Neuronal stem cell (in vitro differentiated cells): ENCODE data around the gene SLC25A30.

Experiments
- DNase-seq: peaks from one replicate; pipeline ENCODE4 v3.0.0-alpha.2; 2013; ENCODE audit warnings: low spot score
- H2AFZ ChIP-seq: one replicate; pipeline ENCODE4 v1.6.1; 2013; ENCODE audit warnings: mild to moderate bottlenecking, low read length, inconsistent platforms
- H2AK5ac ChIP-seq: 2 replicates; pipeline ENCODE4 v1.6.1; 2013; ENCODE audit warnings: low read depth, mild to moderate bottlenecking, inconsistent platforms, low read length, moderate library complexity, mixed read lengths
- H2BK120ac ChIP-seq: 2 replicates; pipeline ENCODE4 v1.6.1; 2013; ENCODE audit warnings: low read depth, mild to moderate bottlenecking, inconsistent platforms, low read length, moderate library complexity, mixed read lengths
- H2BK12ac ChIP-seq: one replicate; pipeline ENCODE4 v1.6.1; 2013; ENCODE audit warnings: low read length, inconsistent platforms
- H2BK15ac ChIP-seq: 2 replicates; pipeline ENCODE4 v1.6.1; 2013; ENCODE audit warnings: mild to moderate bottlenecking, low read length, inconsistent platforms, mixed read lengths
- H2BK5ac ChIP-seq: one replicate; pipeline ENCODE4 v1.6.1; 2013; ENCODE audit warnings: inconsistent platforms, mild to moderate bottlenecking, low read length, moderate library complexity
- H3K14ac ChIP-seq: one replicate; pipeline ENCODE4 v1.6.1; 2013; ENCODE audit warnings: low read length, inconsistent platforms
- H3K18ac ChIP-seq: 2 replicates; pipeline ENCODE4 v1.6.1; 2013; ENCODE audit warnings: low read length, inconsistent platforms
- H3K23ac ChIP-seq: 2 replicates; pipeline ENCODE4 v1.6.1; 2013; ENCODE audit warnings: low read depth, mild to moderate bottlenecking, mixed read lengths, low read length, inconsistent platforms; ENCODE audit not compliant: poor library complexity
- H3K27ac ChIP-seq: replicated peaks from 3 replicates; pipeline ENCODE4 v1.5.1; 2013; ENCODE audit warnings: low read length, inconsistent platforms
- H3K27me3 ChIP-seq, 3 experiments: 2 replicates each; pipeline ENCODE4 v1.6.1; 2013; ENCODE audit warnings: low read length in 3 of 3, mild to moderate bottlenecking in 2 of 3, inconsistent platforms in 1 of 3, low read depth in 1 of 3, mixed read lengths in 1 of 3, moderate library complexity in 1 of 3; ENCODE audit not compliant: control insufficient read depth in 3 of 3, insufficient read depth in 3 of 3
- H3K36me3 ChIP-seq, 2 donors: replicated peaks in 1 of 2; 2 replicates each; pipeline ENCODE4 v1.6.1; 2013; ENCODE audit warnings: low read length in 2 of 2; ENCODE audit not compliant: control insufficient read depth in 2 of 2, insufficient read depth in 2 of 2
- H3K4ac ChIP-seq: 2 replicates; pipeline ENCODE4 v1.6.1; 2013; ENCODE audit warnings: inconsistent platforms, mild to moderate bottlenecking, low read length, moderate library complexity
- H3K4me1 ChIP-seq, 2 donors: 1 replicate in 1 of 2; 2 replicates in 1 of 2; pipeline ENCODE4 v1.6.1; 2013; ENCODE audit warnings: low read length in 2 of 2, low read depth in 1 of 2; ENCODE audit not compliant: control insufficient read depth in 2 of 2, insufficient read depth in 1 of 2
- H3K4me2 ChIP-seq: one replicate; pipeline ENCODE4 v1.6.1; 2013; ENCODE audit warnings: mild to moderate bottlenecking, low read length, inconsistent platforms; ENCODE audit not compliant: insufficient read depth, poor library complexity, severe bottlenecking
- H3K4me3 ChIP-seq, 2 donors: 2 replicates each; pipeline ENCODE4 v1.5.1; 2013; ENCODE audit warnings: low read length in 2 of 2, mild to moderate bottlenecking in 2 of 2, inconsistent platforms in 1 of 2, moderate library complexity in 1 of 2
- H3K79me1 ChIP-seq: one replicate; pipeline ENCODE4 v1.6.1; 2013; ENCODE audit warnings: low read depth, mild to moderate bottlenecking, inconsistent platforms, low read length, moderate library complexity
- H3K9ac ChIP-seq: one replicate; pipeline ENCODE4 v1.6.1; 2013; ENCODE audit warnings: mild to moderate bottlenecking, low read depth, low read length, inconsistent platforms; ENCODE audit not compliant: poor library complexity
- H3K9me3 ChIP-seq, 2 donors: replicated peaks in 1 of 2; 2 replicates each; pipeline versions ENCODE3 to v1.6.1; 2013; ENCODE audit warnings: low read length in 2 of 2, mild to moderate bottlenecking in 2 of 2, inconsistent platforms in 1 of 2, low read depth in 1 of 2, mixed read lengths in 1 of 2, moderate library complexity in 1 of 2; ENCODE audit not compliant: control insufficient read depth in 2 of 2, insufficient read depth in 1 of 2
- H4K8ac ChIP-seq: one replicate; pipeline ENCODE4 v1.6.1; 2013; ENCODE audit warnings: low read depth, mild to moderate bottlenecking, inconsistent platforms, low read length, moderate library complexity
- H4K91ac ChIP-seq: one replicate; pipeline ENCODE4 v1.6.1; 2013; ENCODE audit warnings: low read length, low read depth, mild to moderate bottlenecking, inconsistent platforms; ENCODE audit not compliant: poor library complexity
- WGBS, 2 donors: extraction: QIAGEN DNeasy Blood & Tissue Kit; methylation state at CpG; one replicate each; pipeline ENCODE4 v1.1.7; 2013; ENCODE audit warnings: missing lambda C conversion rate in 2 of 2, mixed read lengths in 1 of 2; ENCODE audit not compliant: insufficient read length in 2 of 2, insufficient replicate concordance in 1 of 2; ENCODE audit errors: extremely low coverage in 2 of 2; 5-methylcytosine and 5-hydroxymethylcytosine counted together

SLC25A30 gene

GRCh38 chr13:45436953-45437352 is 18.8 kb upstream of the SLC25A30 start:
- H3K14ac ChIP-seq, result no peak overlapping the region
- WGBS, 2 donors, result no CpG with 5 or more reads among the region's 4 CpGs
- H3K18ac ChIP-seq, result no peak overlapping the region
- no peaks in the 10 kb centered on the region for H3K79me1 ChIP-seq
- H3K4me3 ChIP-seq, result no peak overlapping the region
- peaks cover 3 to 17% of the 10 kb centered on the region in 2 donors for H3K4me1 ChIP-seq
- no peak for DNase-seq
- no peaks in the 10 kb centered on the region for H3K36me3 ChIP-seq
- no peak overlapping the region for H4K8ac ChIP-seq
- no peak overlapping the region for H3K27ac ChIP-seq
- H2AK5ac ChIP-seq, result no peak overlapping the region
- H2BK15ac ChIP-seq, result no peak overlapping the region
- H2BK120ac ChIP-seq, result no peak overlapping the region
- no peak overlapping the region for H2BK5ac ChIP-seq
- H3K9me3 ChIP-seq, result no peaks in the 10 kb centered on the region
- H3K23ac ChIP-seq, result no peak overlapping the region
- H3K27me3 ChIP-seq, result no peaks in the 10 kb centered on the region
- H4K91ac ChIP-seq, result no peak overlapping the region
- no peak overlapping the region for H3K4me2 ChIP-seq
- no peak overlapping the region for H3K4ac ChIP-seq
- H2BK12ac ChIP-seq, result no peak overlapping the region
- peak overlapping the region; percentile 13 for H2AFZ ChIP-seq
- H3K9ac ChIP-seq, result no peak overlapping the region

DNA sequence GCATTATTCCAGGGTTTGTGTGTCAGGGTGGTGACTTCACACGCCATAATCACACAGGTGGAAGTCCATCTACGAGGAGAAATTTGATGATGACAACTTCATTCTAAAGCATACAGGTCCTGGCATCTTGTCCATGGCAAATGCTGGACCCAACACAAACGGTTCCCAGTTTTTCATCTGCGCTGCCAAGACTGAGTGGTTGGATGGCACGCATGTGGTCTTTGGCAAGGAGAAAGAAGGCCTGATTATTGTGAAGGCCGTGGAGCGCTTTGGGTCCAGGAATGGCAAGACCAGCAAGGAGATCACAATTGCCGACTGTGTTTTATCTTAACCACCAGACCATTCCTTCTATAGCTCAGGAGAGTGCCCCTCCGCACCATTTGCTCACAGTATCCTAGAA is 18.2 kb upstream of the SLC25A30 start:
- Histone ChIP-seq H2BK15ac (no peak overlapping the region), H3K9me3 (no peaks in the 10 kb centered on the region), H3K9ac (no peak overlapping the region), H2BK5ac (no peak overlapping the region), H3K27ac (no peak overlapping the region), H2BK12ac (no peak overlapping the region), H3K4me3 (no peak overlapping the region), H3K27me3 (no peaks in the 10 kb centered on the region), H3K4me1 (peaks cover 3 to 17% of the 10 kb centered on the region in 2 donors), H3K79me1 (no peaks in the 10 kb centered on the region), H4K91ac (no peak overlapping the region), H3K14ac (no peak overlapping the region), H3K36me3 (no peaks in the 10 kb centered on the region), H3K23ac (no peak overlapping the region), H2AFZ (no peak overlapping the region), H3K4ac (no peak overlapping the region), H2AK5ac (no peak overlapping the region), H3K18ac (no peak overlapping the region), H2BK120ac (no peak overlapping the region), H3K4me2 (no peak overlapping the region), H4K8ac (no peak overlapping the region)
- WGBS, 2 donors, result no CpG with 5 or more reads among the region's 9 CpGs
- no peak for DNase-seq

GRCh38 chr13:45434556-45435371 is 16.6 kb upstream of the SLC25A30 start:
- H3K18ac ChIP-seq, result no peak overlapping the region
- H2AFZ ChIP-seq, result no peak overlapping the region
- H3K36me3 ChIP-seq, result no peaks in the 10 kb centered on the region
- H3K4me3 ChIP-seq, result no peak overlapping the region
- peaks cover 3 to 17% of the 10 kb centered on the region in 2 donors for H3K4me1 ChIP-seq
- no peak overlapping the region for H3K4ac ChIP-seq
- H3K9me3 ChIP-seq, result no peaks in the 10 kb centered on the region
- H3K79me1 ChIP-seq, result no peaks in the 10 kb centered on the region
- no peaks in the 10 kb centered on the region for H3K27me3 ChIP-seq
- no peak overlapping the region for H2AK5ac ChIP-seq
- H2BK120ac ChIP-seq, result no peak overlapping the region
- no peak overlapping the region for H2BK15ac ChIP-seq
- H3K14ac ChIP-seq, result no peak overlapping the region
- no peak overlapping the region for H3K23ac ChIP-seq
- no peak overlapping the region for H3K4me2 ChIP-seq
- H4K91ac ChIP-seq, result no peak overlapping the region
- H3K27ac ChIP-seq, result no peak overlapping the region
- H4K8ac ChIP-seq, result no peak overlapping the region
- H2BK12ac ChIP-seq, result no peak overlapping the region
- H2BK5ac ChIP-seq, result no peak overlapping the region
- no peak overlapping the region for H3K9ac ChIP-seq
- no peak for DNase-seq
- whole genome bisulfite sequencing, 2 donors, result no CpG with 5 or more reads among the region's 8 CpGs

DNA sequence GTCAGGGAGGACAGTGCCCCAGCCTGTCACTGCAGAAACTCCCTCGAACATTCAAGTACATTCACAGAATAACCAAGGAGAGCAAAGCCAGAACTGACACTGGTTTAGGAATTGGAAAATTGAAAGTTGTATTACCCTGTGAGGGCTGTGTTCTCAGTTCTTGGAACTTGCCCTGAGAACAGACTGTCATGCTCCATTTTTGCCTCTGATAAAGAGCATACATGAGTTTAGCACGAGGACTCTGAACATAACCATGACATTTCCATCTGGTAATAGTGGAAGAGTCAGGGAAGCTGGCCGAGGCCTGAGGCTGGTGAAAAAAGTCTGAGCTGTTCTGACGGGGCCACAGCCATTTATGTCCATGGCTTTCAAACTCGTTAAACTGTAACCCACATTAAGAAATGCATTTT is 15.2 kb upstream of the SLC25A30 start:
- Histone ChIP-seq H3K4me1 (peaks cover 3 to 11% of the 10 kb centered on the region in 2 donors), H2AK5ac (no peak overlapping the region), H3K36me3 (no peaks in the 10 kb centered on the region), H3K27me3 (no peaks in the 10 kb centered on the region), H3K27ac (no peak overlapping the region), H3K79me1 (no peaks in the 10 kb centered on the region), H2BK120ac (no peak overlapping the region), H4K8ac (no peak overlapping the region), H2AFZ (peak overlapping the region; percentile 59), H2BK12ac (no peak overlapping the region), H3K23ac (no peak overlapping the region), H3K4me3 (no peak overlapping the region), H3K4me2 (no peak overlapping the region), H3K14ac (no peak overlapping the region), H3K18ac (no peak overlapping the region), H2BK5ac (no peak overlapping the region), H2BK15ac (no peak overlapping the region), H4K91ac (no peak overlapping the region), H3K4ac (no peak overlapping the region), H3K9ac (no peak overlapping the region), H3K9me3 (no peaks in the 10 kb centered on the region)
- WGBS, 2 donors, result no CpG with 5 or more reads among the region's 5 CpGs
- DNase-seq, result no peak
